Fibroblast of lung (primary cell): Measurements from ENCODE around the gene CTSD.

ENCODE experiments used
- EZH2 ChIP-seq: IDR thresholded peaks from 2 replicates; pipeline ENCODE4 v1.5.1; 2012; ENCODE audit warnings: low read length, control low read depth, mild to moderate bottlenecking; ENCODE audit errors: missing control alignments
- TF ChIP-seq, protein P1 (sequence below), 2 donors: IDR thresholded peaks in 1 of 2; conservative IDR thresholded peaks in 1 of 2; 1 replicate in 1 of 2; 2 replicates in 1 of 2; pipeline ENCODE4 v1.5.1; 2011 to 2012; ENCODE audit warnings: low read length in 2 of 2, control low read depth in 1 of 2, inconsistent platforms in 1 of 2, low read depth in 1 of 2, mild to moderate bottlenecking in 1 of 2

DNA sequence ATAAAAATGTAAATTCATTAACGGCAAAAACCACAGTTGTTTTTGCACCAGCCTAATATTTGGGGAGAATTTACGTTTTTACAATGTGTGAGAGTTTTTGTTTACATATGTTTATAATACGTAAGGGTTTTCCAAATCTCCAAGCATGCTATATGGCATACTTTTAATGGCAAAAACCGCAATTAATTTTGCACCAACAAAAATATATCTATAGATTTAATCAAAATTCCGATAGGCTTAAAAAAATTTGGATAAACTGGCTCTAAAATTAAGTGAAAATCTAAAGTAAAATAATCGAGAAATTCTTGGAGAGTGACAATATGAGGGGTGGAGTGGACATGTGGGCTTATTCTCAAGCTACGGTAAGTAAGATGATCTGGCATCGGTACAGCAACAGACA, 43.9 kb downstream of the CTSD start:
- TF ChIP-seq, protein P1, sequence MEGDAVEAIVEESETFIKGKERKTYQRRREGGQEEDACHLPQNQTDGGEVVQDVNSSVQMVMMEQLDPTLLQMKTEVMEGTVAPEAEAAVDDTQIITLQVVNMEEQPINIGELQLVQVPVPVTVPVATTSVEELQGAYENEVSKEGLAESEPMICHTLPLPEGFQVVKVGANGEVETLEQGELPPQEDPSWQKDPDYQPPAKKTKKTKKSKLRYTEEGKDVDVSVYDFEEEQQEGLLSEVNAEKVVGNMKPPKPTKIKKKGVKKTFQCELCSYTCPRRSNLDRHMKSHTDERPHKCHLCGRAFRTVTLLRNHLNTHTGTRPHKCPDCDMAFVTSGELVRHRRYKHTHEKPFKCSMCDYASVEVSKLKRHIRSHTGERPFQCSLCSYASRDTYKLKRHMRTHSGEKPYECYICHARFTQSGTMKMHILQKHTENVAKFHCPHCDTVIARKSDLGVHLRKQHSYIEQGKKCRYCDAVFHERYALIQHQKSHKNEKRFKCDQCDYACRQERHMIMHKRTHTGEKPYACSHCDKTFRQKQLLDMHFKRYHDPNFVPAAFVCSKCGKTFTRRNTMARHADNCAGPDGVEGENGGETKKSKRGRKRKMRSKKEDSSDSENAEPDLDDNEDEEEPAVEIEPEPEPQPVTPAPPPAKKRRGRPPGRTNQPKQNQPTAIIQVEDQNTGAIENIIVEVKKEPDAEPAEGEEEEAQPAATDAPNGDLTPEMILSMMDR (conservative IDR thresholded peaks at IDR 0.05 in 1 of 2, IDR thresholded peaks at IDR 0.05 in 1 of 2; ENCODE audit: low read depth in 1 of 2, low read length in 2 of 2) = no peak
- no peak for TF ChIP-seq EZH2
